Activated naive CD4-positive, alpha-beta T cell (primary cell): Measurements from ENCODE around the gene NEMP2.

Source experiments
- DNase-seq, 4 experiments: peaks; one replicate each; lab custom pipeline; 2025; lab: John Stamatoyannopoulos, UW

NEMP2 gene

GRCh38 chr2:190554357-190555006, 20.0 kb upstream of the NEMP2 start:
- DNase-seq = no peak

- DNase-seq = no peak
Observed at GRCh38 chr2:190553254-190553653, 18.7 kb upstream of the NEMP2 start.

- DNase-seq = no peak
Observed at GRCh38 chr2:190551928-190552327, 17.4 kb upstream of the NEMP2 start.

DNA sequence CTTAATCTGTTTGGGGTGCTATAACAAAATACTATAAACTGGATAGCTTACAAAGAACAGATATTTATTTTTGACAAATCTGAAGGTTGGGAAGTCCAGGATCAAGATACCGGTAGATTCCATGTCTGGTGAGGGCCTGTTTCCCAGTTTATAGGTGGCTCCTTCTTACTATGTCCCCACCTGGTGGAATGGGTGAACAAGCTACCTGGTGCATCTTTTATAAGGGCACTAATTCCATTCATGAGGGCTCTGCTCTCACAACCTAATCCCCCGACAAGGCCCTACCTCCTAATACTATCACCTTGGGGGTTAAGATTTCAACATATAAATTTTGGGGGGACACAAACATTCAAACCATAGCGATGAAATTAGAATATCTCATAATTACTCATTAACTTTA, 15.6 kb upstream of the NEMP2 start:
- DNase-seq = no peak

- no peak for DNase-seq
Observed at GRCh38 chr2:190547886-190548285, 13.4 kb upstream of the NEMP2 start.

GRCh38 chr2:190546734-190547133, 12.2 kb upstream of the NEMP2 start:
- no peak for DNase-seq

DNA sequence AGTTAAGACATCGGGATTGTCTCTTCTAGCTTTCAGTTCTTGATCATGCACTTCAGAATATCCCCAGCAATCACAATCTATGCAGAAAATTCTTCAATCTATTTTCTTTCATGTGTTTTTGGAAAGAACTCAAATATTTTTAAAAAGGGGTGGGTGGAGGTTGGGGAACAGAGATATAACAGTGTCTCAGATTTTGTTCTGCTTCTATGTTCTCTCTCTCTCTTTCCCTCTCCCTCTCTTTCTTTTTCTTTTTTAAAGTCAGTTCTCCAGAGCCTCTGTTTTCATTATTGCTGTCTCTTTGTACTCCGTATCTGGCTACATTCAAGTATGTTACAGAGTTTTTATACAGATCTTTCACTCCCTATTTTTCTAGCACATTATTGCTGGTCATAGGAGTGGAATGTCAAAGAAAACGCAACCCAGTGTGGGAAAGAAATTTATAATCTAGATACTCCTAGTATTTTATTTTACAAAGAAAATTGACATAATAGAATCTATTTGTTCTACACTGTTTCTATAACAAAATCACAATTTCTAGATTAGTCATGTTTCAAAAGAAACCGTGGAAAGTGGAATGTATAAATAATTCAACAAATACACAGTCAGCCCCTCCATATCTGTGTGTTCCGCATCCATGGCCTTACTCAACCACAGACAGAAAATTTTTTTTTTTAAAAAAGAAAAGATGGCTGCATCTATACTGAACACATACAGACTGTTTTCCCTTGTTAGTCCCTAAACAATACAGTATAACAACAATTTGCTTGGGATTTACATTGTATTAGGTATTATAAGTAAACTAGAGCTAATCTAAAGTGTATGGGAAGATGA, 11.2 kb upstream of the NEMP2 start:
- DNase-seq = no peak

DNA sequence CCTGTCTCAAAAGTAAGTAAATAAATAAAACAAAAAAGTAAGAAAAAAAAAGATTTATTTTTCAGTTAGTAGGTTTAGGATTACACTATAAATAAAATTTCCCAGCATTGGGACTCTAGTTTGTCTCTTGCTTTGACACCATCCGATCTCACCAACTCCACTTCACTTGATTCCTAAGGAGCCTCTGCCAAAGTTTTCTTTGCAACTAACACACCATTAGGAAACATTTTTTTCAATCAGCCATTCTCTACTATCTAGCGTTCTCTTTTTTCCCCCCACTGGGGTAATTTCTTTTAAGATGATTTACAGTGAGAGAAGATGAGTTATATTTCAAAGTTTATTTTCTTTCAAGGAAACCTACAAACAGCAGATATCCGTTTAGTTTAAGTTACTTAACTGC, 10.6 kb upstream of the NEMP2 start:
- no peak for DNase-seq

- DNase-seq = no peak
Observed at GRCh38 chr2:190540048-190540447, 5.5 kb upstream of the NEMP2 start.

GRCh38 chr2:190538201-190538600, 3.7 kb upstream of the NEMP2 start:
- no peak for DNase-seq

DNA sequence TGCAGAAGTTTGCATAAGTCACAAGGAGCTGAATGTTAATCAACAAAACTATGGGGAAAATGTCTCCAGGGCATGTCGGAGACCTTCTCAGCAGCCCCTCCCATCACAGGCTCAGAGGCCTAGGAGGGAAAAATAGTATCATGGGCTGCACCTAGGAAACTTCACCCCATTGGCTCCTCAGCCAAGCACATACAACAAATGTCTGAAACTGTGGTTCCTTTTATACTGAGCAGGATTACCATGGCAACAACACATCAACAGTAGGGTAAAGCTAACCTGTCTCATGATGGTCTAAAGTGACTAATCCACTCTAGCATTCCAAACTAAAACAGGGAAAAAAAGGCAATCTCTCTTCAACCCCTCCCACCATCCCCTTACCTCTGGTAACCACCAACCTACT, 3.2 kb upstream of the NEMP2 start:
- DNase-seq = no peak

GRCh38 chr2:190535586-190535985, 1.1 kb upstream of the NEMP2 start:
- no peak for DNase-seq

DNA sequence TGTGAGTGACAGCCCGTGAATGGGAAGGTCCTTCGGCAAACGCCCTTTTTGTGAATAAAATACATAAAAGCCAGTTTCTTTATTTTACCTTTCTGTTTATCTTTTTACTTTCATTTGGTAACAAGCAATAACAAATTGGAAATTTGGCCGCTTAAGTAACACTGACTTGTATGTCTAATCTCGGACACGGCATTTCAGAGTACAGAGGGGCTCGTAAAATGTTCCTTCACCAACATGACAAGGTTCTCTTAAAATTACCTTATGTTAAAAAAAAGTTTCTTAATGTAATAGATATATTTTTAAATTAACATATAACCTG, 558 bp upstream of the NEMP2 start:
- DNase-seq = no peak

DNA sequence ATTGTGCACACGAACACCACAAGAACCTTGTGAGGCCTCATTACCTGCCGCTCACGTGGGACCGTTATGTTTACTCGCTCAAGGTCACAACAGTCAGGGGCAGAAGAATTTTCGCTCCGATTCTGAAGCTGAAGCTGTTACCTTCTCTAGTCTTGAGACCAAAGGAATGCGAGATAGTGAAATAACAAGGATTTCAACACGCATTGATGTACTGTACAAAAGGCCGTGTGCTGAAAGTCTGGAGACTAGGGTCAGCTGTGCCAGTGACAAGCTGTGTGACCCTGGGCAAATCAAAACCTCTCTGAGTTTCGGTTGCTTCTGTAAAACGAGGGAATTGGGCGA, 583 bp downstream of the NEMP2 start:
- peak in 1 of 4 experiments; percentile 6 for DNase-seq

GRCh38 chr2:190533175-190533967, 1.2 kb downstream of the NEMP2 start:
- DNase-seq = peak in 2 of 4 experiments; percentile 29 to 40

- DNase-seq = no peak
Observed at GRCh38 chr2:190532581-190532980, 1.9 kb downstream of the NEMP2 start.

GRCh38 chr2:190530248-190530900, 4.1 kb downstream of the NEMP2 start:
- DNase-seq = no peak

DNA sequence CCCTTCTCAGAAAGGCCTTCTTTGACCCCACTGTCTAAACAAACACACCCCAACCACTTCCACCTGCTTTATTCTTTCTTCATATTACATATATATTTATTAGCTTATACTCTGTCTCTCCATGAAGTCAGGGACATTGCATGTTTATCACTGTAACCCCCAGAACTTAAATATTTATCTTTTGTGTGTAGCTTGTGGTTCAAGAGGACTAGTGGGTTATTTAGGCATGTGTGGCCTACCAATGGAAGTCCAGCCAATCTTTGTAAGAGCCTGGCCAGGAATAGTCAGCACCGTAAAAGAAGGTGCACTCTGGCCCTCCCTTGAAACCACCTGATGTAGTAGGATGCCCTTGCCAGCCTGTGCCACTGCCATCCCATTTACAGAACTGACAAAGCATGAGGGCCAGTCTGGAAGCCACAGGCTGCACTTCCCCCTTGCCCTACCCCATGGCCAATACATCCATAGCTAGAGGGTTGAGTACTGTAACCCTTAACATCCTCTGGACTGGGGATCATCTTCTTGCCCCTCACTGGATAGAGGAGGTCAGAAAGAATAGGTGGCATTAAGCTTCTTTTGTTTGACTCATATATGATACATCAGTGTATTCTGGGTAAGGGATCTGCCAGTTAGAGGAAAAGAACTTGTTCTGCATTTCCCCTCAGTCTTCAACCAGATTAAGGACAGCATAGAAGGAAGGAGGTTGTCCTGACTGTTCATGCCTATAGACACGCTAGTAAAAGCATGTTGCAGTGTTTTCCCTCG, 4.9 kb downstream of the NEMP2 start:
- DNase-seq = no peak

DNA sequence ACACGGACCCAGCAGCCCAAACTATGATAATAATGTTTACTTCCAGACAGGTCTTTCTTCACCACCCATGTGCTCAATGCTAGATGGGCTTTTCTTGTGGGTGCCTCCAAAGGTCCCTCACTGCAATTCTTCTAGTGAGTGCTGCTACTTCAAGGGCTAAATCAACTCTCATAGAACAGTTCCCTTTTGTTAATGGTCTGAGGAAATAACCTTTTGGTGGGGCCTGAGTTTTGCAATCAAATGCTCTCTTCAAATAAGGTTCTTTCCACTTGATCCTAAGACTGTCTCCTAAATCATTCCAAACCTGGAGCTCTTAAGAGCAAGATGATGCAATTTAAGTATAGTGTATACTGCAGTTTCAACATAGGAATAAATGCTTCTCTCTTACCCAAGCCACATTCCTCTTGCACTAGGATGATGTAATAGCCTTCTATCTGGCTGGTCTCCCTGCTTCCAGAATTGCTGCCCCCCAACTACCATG, 6.0 kb downstream of the NEMP2 start:
- no peak for DNase-seq

- DNase-seq = no peak
Observed at GRCh38 chr2:190527918-190528317, 6.6 kb downstream of the NEMP2 start.

- no peak for DNase-seq
Observed at GRCh38 chr2:190527214-190527613, 7.3 kb downstream of the NEMP2 start.
